CD4-positive, alpha-beta T cell treated with Interferon gamma for 1 hour (primary cell): ENCODE results near the gene ZNF79.

Source experiments
- DNase-seq: peaks from one replicate; pipeline ENCODE4 v3.0.0-alpha.2; 2020

ZNF79 gene

DNA sequence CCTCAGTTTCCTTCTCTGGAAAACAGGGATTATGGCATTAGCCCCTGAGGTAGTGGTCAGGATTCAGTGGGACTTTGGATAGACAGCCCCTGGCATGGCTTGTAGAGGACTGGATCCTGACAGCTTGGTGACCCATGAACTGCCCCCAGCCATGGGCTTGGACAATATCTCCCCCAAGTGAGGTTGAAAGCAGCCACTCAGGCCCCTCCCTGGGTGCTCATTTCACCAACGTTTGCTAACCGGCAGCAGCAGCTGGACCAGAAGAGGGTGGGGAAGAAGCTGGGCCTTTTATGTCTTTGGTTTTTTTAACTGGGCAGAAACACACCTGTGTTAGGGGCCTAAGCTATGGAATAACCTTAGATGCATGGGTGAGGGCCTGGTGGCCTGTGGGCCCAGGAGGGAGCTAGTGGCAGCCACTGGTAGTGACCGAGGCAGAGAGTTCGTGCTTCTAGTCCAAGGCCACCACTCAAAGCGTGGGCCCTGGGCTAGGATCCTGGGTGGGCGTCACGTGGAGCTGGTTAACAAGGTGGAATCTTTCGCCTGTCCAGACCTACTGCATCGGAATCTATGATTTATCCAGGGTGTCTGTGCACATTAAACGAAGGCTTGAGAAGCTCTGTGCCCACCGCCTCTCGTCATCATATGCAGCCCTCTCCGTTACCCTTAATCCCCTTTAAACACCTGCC, 25.3 kb upstream of the ZNF79 start:
- DNase-seq: no peak

DNA sequence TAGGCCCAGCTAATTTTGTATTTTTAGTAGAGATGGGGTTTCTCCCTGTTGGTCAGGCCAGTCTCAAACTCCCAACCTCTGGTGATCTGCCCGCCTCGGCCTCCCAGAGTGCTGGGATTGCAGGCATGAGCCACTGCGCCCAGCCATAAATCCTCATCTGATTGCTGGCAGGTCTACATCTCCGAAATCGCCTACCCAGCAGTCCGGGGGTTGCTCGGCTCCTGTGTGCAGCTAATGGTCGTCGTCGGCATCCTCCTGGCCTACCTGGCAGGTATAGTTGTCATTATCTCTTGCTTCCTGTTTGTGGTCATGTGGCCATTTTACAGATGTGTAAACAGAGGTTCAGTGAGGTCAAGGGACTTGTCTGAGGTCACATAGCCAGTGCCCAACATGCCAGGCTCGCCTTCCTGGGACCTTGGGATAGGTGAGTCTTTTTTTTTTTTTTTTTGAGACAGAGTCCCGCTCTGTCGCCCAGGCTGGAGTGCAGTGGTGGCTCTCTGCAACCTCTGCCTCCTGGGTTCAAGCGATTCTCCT, 24.4 kb upstream of the ZNF79 start:
- no peak for DNase-seq

DNA sequence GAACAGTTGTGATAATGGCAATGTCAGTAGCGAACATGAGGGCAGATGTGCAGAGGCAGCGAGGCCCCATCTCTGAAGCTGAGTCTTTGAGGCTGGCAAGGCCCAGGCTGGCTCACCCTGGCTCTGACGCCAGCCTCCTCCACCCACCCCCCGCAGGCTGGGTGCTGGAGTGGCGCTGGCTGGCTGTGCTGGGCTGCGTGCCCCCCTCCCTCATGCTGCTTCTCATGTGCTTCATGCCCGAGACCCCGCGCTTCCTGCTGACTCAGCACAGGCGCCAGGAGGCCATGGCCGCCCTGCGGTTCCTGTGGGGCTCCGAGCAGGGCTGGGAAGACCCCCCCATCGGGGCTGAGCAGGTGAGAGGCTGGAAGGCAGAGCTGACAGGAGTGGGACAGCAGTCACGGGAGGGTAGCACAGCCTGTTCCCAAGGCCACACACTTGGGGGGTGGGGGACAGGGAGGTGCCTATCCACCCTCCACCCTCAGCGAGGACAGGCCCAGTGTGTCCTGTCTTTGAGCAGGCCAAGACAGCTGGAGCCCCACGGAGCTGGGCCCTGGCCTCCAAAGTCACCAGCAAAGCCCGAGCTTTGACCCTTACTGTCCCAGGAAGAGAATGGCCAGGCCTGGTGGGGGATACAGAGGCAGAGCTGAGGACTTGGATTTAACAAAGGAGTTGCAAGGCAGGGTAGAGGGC, 21.6 kb upstream of the ZNF79 start:
- no peak for DNase-seq

DNA sequence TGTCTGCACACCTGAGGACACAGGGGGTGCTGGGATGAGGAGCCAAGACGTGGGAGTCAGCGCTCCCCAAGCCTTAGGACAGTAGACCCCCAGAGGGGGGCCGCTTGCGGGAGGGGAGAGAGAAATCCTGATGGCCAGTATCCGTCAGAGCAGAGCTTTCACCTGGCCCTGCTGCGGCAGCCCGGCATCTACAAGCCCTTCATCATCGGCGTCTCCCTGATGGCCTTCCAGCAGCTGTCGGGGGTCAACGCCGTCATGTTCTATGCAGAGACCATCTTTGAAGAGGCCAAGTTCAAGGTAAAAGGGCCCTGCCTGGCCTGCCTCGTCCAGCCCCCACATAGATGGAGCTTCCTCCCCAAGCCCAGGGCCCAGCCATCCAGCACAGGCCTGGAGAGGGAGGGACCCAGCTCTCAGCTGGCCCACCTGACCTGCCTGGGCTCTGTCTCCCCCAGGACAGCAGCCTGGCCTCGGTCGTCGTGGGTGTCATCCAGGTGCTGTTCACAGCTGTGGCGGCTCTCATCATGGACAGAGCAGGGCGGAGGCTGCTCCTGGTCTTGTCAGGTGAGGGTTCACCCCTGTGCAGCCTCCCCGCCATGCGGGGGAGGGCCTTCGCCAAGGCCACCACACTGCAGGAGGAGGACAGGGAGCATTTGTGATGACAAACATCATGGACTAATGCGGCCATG, 20.5 kb upstream of the ZNF79 start:
- DNase-seq: no peak

DNA sequence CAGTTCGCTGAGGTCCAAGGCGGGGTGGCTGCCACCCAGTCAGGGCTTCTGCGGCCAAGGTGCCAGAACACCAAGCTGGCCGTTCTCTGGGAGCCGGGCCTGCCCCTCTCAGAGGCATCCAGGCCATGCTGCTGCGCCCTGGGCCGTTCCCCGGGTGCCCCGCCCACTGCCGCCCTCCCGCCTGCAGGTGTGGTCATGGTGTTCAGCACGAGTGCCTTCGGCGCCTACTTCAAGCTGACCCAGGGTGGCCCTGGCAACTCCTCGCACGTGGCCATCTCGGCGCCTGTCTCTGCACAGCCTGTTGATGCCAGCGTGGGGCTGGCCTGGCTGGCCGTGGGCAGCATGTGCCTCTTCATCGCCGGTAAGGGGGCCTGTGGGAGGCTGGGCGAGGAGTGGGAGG, 19.6 kb upstream of the ZNF79 start:
- no peak for DNase-seq

DNA sequence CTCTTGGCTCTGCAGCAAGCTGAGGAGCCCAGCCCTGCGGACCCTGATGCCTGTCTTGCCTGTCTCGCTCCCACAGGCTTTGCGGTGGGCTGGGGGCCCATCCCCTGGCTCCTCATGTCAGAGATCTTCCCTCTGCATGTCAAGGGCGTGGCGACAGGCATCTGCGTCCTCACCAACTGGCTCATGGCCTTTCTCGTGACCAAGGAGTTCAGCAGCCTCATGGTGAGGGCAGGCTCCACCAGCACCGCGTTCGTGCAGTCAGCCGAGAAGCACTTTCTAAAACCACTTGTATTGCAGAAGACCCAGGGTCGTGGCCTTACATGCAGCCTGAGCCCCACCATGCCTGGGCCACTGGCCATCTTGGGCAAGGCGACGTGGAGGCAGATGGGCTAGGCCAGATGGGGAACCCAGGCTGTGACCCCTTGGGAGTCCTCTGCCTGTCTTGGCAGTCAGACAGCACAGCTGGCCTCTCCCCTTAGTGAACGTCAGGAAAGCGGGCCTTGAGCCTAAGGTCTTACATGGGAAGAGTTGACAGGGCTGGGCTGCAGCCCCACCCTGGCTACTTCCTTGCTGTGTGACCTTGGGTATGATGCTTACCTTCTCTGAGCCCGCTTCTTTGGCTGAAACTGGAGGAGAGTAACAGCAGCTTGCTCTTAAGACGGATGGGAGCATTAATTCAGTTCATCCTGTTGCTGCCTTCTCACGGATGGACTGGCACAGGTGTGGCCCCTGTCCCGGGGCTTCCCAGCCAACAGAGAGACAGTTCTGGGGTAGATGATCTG, 18.6 kb upstream of the ZNF79 start:
- no peak for DNase-seq

DNA sequence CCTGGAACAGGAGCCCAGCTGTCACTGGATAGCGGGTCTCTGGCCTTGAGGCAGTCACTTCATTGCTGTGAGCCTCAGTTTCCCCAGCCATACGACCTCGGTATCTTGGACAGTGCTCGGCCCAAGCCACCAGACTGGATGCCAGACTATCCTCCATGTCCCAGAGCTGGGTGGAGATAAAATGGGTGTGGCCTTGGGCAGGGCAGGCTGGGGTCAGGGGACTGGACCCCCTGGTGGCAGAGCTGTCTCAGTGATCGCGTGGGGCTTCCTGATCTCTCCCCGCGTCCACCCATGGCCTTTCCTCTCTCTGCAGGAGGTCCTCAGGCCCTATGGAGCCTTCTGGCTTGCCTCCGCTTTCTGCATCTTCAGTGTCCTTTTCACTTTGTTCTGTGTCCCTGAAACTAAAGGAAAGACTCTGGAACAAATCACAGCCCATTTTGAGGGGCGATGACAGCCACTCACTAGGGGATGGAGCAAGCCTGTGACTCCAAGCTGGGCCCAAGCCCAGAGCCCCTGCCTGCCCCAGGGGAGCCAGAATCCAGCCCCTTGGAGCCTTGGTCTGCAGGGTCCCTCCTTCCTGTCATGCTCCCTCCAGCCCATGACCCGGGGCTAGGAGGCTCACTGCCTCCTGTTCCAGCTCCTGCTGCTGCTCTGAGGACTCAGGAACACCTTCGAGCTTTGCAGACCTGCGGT, 17.2 kb upstream of the ZNF79 start:
- no peak for DNase-seq

DNA sequence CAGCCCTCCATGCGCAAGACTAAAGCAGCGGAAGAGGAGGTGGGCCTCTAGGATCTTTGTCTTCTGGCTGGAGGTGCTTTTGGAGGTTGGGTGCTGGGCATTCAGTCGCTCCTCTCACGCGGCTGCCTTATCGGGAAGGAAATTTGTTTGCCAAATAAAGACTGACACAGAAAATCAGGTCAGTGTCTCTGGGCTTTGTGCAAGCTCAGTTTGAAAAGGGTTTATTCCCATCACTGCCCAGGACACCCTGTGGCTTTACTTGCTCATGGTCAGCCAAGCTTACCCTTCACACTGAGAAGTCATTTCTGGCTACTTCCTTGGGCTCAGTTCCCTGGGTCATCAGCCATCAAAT, 16.7 kb upstream of the ZNF79 start:
- no peak for DNase-seq

DNA sequence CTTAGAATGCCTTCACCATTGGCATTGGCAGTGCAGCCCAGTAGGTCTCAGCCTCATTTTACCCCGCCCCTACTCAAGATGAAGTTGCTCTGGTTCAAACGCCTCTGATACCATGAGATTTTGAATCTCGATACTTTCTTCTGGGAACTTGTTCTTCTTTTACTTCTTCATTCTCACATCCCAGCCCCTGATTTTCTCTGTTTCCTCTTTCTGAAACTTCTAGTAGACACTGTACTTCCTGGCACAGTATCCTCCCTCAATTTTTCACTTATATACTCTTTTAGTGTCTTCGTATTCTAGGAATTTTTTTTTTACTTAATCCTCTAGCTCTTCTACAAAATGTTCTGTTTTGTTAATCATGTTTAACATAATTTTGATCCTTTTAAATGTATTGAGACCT, 13.1 kb upstream of the ZNF79 start:
- no peak for DNase-seq

DNA sequence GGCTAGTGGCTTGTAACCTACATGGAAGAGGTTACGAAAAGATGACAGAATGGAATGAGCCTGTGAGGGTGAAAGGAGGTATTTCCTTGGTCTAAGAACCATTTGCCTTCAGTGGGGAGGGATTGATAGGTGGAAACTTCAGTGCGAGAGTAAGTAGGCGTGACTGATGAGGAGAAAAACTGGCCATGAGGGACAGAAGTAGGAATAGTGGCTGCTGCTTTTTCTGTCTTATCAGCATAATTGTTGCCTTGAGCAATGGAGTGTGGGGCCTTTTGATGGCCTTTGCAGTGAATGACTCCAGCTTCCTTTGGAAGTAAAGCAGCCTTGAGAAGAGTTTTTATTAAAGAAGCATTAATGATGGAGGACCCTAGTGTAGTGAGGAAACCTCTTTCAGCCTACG, 9.0 kb upstream of the ZNF79 start:
- DNase-seq: no peak

DNA sequence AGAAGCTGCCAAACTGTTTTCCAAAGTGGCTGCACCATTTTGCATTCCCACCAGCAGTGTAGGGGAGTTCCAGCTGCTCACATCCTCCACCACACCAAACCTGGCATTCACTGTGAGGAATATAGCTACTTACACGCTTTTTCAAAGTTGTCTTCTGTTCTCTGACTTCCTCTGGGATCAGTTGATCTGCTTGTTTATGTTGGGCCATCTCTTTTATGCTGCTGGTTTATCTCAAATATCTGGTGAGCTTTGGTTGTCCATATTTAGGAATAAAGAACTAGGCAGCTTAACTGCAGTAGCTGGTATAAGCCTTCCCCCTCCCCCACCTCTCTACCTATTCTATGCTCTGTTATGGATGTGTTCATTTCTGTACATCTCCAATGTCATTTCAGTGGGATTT, 8.5 kb upstream of the ZNF79 start:
- DNase-seq: no peak

DNA sequence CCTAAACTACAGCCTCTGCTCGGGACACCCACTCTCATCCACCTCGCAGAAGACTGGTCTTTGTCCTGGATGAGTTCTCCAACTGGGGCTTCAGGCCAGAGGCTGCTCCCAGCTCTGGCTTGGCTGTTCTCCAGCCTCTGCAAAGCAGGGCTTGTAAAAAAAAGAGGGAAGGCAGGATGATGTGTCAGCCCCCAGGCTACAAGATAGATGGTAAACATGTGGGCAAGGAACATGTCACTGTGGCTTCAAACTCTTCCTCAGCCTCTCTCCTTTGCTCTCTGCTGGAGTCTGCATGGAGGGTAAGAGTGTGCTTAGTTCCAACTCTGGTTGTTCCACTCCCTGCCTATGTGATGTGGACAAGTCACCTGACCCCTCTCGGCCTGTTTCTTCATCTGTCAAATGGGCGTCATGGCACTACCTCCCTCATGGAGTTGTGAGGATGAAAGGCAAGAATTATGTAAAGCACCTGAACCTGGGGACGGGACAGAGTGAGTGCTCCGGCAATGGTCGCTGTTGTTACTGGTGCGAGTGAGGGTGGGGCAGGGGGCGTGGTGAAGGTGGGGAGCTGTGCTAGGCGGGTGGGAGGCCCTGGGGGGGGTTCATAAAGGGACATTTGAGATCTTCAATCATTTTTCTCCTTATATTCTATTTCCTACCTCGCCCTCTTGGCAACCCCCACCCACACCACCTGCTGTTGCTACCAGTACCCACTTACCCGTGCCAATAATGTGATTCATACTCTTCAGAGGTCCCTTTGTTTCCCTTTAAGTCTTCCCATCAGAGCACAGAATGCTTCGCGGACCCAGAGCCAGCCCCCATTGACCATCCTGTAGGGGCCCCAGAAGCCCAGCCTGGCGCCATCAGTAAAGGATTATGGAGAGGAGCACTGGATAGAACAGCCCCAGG, 6.8 kb upstream of the ZNF79 start:
- no peak for DNase-seq

DNA sequence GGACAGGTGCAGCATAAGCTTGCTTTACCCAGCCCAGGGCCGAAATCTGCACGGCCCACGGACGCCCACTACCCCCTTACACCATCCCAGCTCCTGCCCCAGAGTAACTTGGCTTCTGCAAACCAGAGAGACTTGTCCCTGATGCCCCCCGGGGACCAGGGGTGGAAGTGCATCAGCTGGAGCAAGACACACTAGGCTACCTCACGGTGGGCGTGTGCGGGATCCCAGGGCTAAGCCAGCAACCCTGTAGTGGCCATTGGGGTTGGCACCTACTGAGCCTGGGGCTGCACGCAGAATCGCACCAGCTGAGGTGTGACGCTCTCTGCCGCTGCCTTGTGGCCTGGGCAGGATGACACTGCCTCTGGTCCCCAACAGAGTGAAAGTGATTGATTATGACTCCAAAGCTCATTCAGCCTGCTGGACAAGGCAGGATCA, 6.1 kb upstream of the ZNF79 start:
- DNase-seq: peak; percentile 14

DNA sequence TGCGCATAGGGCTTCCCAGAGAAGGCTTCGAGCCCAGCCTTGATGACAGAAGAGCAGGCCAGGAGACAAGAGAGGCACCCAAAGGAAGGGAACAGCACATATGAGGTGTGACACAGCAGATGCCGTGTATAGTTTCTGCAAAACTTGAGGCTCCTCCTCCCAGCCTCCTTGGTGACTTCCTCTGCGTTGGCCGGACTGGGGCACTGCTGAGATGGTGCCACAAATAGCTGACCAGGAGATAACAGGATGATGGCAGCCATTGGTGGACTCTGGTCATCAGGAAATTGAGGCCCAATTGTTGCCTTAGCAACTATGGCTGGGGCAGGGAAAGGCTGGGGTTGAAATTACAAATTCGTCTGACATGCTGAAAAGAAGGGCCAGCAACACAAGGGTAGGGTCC, 4.8 kb upstream of the ZNF79 start:
- no peak for DNase-seq

DNA sequence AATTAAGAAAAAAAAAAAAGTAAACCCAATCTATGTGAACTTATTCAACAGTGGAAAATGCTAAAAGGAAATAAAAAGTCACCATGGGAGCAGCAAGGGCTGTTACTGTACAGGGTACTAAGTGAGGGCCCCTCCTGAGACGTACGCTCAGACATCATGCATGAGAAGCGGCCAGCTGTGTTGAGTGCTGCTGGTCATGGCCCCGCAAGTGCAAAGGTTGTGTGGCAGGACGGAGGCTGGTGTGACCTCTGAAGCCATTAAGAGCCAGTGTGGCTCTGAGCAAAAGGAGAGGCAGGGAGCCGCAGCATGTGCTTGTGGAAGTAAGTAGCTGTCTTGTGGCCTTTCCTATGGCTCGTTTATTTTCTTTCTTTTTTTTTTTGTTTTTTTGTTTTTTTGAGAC, 3.1 kb upstream of the ZNF79 start:
- no peak for DNase-seq

DNA sequence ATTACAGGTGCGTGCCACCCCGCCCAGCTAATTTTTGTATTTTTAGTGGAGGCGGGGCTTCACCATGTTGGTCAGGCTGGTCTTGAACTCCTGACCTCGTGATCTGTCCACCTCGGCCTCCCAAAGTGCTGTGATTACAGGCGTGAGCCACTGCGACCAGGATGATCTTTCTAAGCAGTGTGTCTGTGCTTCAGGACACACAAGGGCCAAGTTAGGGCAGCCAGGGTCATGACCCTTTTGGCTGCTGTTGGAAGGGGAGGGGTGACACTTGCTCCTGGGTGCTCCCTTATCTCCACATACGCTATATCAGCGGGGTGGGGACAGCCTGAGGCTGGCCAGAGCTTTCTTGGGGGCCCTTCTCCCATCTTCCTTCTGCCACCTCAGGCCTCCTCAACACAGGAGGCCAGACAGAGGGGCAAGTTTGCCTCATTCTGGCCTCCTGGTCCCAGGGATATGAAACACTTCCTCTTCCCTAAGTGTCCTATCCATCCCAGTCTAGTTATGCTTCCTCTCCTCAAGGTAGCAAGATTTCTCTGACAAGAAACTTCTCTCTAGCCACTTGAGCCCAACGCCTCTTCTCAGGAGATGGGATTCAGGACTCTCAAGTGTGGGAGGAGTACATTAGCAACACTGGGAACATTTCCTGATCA, 1.9 kb upstream of the ZNF79 start:
- no peak for DNase-seq

DNA sequence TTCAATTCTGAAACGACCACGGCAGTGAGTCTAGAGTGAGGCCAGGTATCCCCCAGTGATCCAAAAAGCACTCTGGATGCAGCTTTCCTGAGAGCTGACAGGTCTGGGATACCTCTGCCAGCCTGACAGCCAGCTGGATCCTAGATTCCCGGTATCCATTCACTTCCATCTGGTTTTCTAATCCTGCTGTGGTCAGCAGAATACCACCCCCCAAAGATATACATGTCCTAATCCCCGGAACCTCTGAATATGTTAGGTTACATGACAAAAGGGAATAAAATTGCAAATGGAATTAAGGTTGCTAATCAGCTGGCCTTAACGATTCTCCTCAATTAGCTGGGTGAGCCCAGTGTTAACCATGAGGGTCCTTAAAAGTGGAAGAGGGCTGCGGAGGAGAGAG, 1.4 kb upstream of the ZNF79 start:
- no peak for DNase-seq

DNA sequence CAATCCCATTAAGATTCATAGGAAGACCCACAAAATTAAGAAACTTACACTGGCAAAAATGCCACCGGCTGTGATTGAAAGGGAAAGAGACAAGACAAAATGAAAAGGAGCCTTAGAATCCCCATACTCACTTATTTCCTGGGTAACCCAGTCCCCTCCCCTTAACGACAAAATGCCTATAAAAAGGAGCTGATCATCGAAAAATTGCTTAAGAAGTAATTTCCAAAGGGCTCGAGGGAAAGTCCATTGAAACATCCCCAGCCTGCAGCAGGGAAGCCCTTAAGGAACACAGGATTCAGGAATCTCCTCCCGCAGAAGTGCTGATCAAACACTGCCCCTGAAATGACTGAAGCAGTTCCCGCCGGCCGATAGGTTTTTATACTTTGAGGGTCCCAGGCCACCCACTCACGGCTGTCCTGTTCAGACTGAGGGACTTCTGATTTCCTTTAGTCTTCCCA, 677 bp upstream of the ZNF79 start:
- DNase-seq: no peak

DNA sequence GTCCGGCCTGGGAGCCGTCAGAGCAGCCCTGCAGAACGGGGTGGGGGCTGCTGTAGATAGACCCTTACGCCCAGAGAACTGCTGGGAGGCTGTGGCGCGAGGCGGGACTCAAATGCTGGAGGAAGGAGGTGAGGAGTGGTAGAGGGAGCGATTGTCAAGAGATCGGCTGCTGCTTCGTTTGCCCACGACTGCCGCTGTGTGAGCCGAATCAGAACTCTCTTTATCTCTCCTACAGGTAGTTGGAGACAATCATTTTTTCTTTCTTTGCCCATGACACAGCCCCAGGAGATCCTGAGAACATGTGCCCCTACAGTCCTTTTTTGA, 456 bp downstream of the ZNF79 start:
- DNase-seq: no peak

DNA sequence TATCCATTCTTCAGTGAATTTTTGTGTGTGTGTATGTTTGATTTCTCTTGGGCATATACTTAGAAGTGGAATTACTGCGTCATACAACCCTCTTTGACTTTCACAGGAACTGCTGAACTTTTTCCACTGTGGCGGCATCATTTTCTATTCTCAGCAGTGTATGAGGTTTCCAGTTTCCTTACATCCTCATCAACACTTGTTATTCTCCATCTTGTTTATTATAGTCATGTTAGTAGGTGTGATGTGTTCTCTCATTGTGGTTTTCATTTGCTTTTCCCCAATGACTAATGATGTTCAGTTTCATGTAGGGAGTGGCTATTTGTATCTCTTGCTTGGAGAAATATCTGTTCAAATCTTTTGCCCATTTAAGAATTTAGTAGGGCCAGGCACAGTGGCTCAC, 2.6 kb downstream of the ZNF79 start:
- DNase-seq: no peak

DNA sequence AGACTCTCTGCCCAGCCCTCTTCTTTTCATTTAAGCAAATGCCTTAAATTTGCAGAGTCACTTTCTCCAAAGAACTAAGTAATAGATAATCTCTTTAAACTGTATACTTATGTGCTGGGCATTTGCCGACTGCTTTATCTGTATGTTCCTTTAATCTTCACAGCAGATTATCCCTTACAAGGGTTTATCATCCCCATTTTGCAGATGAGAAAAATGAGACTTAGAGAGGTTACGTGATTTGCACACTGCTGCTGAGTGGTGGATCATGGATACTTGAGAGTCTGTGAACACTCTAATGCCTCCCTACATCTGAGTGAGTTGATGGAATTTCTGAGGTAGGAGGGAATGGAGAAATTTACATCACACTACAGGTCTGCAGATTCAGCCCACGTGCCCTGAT, 4.2 kb downstream of the ZNF79 start:
- DNase-seq: no peak
